ENCODE data around the gene SPRN.

Gene SPRN

DNA sequence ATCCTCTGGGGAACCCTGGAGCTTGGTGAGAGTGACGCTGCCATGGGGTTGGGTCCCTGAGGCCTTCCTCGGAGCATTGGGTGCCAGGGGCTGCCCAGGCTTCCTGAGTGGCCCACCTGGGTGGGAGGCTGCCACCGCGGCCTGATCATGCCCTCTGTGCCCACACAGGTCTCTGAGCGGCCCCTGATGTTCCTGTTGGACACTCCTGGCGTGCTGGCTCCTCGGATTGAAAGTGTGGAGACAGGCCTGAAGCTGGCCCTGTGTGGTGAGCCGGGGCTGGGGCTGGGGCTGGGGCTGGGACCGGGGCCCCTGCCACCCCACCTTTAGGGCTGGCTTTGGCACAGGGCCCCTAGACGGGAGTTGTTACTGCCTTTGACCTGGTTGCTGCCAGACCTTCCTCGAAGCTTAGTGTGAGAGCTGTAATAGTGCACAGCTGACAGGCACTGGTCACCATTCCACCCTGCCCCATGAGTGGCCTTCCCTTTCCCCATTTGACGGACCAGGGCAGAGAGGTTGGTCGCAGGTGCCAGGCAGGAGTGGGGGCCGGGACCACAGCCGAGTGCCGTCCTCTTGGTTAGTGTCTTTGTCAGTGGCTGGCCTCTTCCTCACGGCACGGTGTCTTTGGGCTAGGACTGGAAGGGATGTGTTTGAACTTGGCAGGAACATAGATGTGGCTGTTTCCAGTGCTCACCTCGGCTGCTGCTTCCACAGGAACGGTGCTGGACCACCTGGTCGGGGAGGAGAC is 22.3 kb downstream of the SPRN start:
- ATAC-seq = no peak
- TF ChIP-seq ZNF565 (CRISPR knock-in tag; conservative IDR thresholded peaks at IDR 0.05; ENCODE audit: low read depth) (no peak), BACH2 (CRISPR knock-in tag; IDR thresholded peaks at IDR 0.05; ENCODE audit: borderline replicate concordance) (no peak), TOX (CRISPR knock-in tag; IDR thresholded peaks at IDR 0.05; ENCODE audit: borderline replicate concordance) (no peak), OSR1 (CRISPR knock-in tag; IDR thresholded peaks at IDR 0.05) (no peak), ZNF8 (CRISPR knock-in tag; IDR thresholded peaks at IDR 0.05) (no peak), ISL1 (CRISPR knock-in tag; IDR thresholded peaks at IDR 0.05) (no peak), TCF4 (CRISPR knock-in tag; IDR thresholded peaks at IDR 0.05; ENCODE audit: borderline replicate concordance) (no peak), RARB (CRISPR knock-in tag; IDR thresholded peaks at IDR 0.05) (no peak), ARNTL (CRISPR knock-in tag; IDR thresholded peaks at IDR 0.05; ENCODE audit: borderline replicate concordance, low read depth) (no peak), CSRNP3 (CRISPR knock-in tag; IDR thresholded peaks at IDR 0.05) (no peak), ZC3H10 (CRISPR knock-in tag; IDR thresholded peaks at IDR 0.05) (no peak), ZFP30 (CRISPR knock-in tag; IDR thresholded peaks at IDR 0.05) (no peak), SNAI2 (CRISPR knock-in tag; IDR thresholded peaks at IDR 0.05) (no peak), GLIS3 (CRISPR knock-in tag; IDR thresholded peaks at IDR 0.05) (no peak), ZNF70 (CRISPR knock-in tag; IDR thresholded peaks at IDR 0.05) (no peak), CREB5 (CRISPR knock-in tag; IDR thresholded peaks at IDR 0.05; ENCODE audit: low read depth) (no peak)
- TF ChIP-seq, protein P1, sequence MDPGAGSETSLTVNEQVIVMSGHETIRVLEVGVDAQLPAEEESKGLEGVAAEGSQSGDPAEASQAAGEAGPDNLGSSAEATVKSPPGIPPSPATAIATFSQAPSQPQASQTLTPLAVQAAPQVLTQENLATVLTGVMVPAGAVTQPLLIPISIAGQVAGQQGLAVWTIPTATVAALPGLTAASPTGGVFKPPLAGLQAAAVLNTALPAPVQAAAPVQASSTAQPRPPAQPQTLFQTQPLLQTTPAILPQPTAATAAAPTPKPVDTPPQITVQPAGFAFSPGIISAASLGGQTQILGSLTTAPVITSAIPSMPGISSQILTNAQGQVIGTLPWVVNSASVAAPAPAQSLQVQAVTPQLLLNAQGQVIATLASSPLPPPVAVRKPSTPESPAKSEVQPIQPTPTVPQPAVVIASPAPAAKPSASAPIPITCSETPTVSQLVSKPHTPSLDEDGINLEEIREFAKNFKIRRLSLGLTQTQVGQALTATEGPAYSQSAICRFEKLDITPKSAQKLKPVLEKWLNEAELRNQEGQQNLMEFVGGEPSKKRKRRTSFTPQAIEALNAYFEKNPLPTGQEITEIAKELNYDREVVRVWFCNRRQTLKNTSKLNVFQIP (CRISPR knock-in tag; IDR thresholded peaks at IDR 0.05; ENCODE audit: borderline replicate concordance, low read depth) = no peak
- TF ChIP-seq, protein P2, sequence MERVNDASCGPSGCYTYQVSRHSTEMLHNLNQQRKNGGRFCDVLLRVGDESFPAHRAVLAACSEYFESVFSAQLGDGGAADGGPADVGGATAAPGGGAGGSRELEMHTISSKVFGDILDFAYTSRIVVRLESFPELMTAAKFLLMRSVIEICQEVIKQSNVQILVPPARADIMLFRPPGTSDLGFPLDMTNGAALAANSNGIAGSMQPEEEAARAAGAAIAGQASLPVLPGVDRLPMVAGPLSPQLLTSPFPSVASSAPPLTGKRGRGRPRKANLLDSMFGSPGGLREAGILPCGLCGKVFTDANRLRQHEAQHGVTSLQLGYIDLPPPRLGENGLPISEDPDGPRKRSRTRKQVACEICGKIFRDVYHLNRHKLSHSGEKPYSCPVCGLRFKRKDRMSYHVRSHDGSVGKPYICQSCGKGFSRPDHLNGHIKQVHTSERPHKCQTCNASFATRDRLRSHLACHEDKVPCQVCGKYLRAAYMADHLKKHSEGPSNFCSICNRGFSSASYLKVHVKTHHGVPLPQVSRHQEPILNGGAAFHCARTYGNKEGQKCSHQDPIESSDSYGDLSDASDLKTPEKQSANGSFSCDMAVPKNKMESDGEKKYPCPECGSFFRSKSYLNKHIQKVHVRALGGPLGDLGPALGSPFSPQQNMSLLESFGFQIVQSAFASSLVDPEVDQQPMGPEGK (CRISPR knock-in tag; IDR thresholded peaks at IDR 0.05; ENCODE audit: borderline replicate concordance) = no peak

DNA sequence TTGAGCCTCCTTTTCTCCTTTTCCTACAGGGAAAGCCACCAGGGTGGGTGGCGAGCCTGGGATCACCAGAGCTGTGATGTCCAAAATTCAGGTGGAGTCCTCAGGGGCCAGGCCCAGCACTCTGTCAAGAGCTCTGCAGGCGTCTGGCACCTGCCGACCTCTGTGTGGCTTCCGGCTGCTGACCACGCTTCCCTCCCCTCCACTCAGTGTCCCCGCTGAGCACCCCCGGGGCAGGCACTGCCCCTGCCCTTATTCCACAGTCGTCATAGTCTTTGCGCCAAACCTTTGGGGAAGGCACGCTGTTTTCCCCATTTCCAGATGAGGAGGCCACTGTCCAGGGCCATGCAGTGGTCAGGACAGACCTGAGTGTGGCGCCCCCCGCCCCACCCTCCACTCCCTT is 22.9 kb downstream of the SPRN start:
- TF ChIP-seq ARNTL (CRISPR knock-in tag; IDR thresholded peaks at IDR 0.05; ENCODE audit: borderline replicate concordance, low read depth) (no peak), ZNF565 (CRISPR knock-in tag; conservative IDR thresholded peaks at IDR 0.05; ENCODE audit: low read depth) (no peak), TOX (CRISPR knock-in tag; IDR thresholded peaks at IDR 0.05; ENCODE audit: borderline replicate concordance) (no peak), ZFP30 (CRISPR knock-in tag; IDR thresholded peaks at IDR 0.05) (no peak), OSR1 (CRISPR knock-in tag; IDR thresholded peaks at IDR 0.05) (no peak), RARB (CRISPR knock-in tag; IDR thresholded peaks at IDR 0.05) (no peak), CREB5 (CRISPR knock-in tag; IDR thresholded peaks at IDR 0.05; ENCODE audit: low read depth) (no peak), TCF4 (CRISPR knock-in tag; IDR thresholded peaks at IDR 0.05; ENCODE audit: borderline replicate concordance) (no peak), ESRRG (CRISPR knock-in tag; IDR thresholded peaks at IDR 0.05) (no peak), ZNF8 (CRISPR knock-in tag; IDR thresholded peaks at IDR 0.05) (no peak)
- ATAC-seq = no peak

DNA sequence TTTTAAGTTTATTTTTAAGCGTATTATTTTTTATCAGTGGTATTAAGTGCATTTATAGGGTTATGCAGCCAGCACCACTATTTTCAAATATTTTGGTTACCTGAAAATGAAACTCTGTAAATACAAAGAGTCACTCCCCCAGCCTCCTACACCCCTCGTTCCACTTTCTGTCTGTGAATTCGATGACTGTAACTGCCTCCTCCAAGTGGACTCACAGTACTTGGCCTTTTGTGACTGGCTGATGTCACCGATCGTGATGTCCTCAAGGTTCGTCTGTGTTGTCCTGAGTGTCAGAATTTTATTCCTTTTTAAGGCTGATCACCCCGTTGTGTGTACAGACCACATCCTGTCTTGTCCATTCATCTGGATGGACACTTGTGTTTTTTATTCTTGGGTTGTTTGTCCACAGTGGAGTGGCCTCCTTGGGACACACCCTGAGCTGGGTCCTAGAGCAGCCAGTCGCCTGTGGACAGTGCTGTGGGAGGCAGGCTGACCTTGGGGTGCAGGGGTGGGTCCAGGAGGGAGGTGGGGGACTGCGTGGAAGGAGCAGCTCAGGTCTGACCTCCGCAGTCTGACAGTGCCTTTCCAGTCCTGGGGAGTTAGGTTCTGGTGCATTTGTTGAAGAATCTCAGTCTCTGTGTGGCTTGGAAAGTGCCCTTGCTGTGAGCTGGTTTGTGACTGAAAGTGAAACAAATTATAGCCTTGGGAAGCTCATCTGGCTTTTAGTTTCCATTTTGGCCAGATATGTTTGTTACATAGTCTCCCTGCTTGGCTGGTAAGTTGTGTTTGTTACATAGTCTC is 23.6 kb downstream of the SPRN start:
- TF ChIP-seq PPARA (CRISPR knock-in tag; IDR thresholded peaks at IDR 0.05; ENCODE audit: borderline replicate concordance) = no peak
- TF ChIP-seq CREB5 (CRISPR knock-in tag; IDR thresholded peaks at IDR 0.05; ENCODE audit: low read depth) = no peak
- no peak for TF ChIP-seq RARB (CRISPR knock-in tag; IDR thresholded peaks at IDR 0.05)
- no peak for TF ChIP-seq CSDC2 (CRISPR knock-in tag; IDR thresholded peaks at IDR 0.05)
- TF ChIP-seq ZNF565 (CRISPR knock-in tag; conservative IDR thresholded peaks at IDR 0.05; ENCODE audit: low read depth) = no peak
- no peak for TF ChIP-seq ESRRG (CRISPR knock-in tag; IDR thresholded peaks at IDR 0.05)
- no peak for TF ChIP-seq ZNF8 (CRISPR knock-in tag; IDR thresholded peaks at IDR 0.05)
- no peak for TF ChIP-seq BACH2 (CRISPR knock-in tag; IDR thresholded peaks at IDR 0.05; ENCODE audit: borderline replicate concordance)
- no peak for TF ChIP-seq GLIS3 (CRISPR knock-in tag; IDR thresholded peaks at IDR 0.05)
- TF ChIP-seq ZC3H10 (CRISPR knock-in tag; IDR thresholded peaks at IDR 0.05) = no peak
- no peak for ATAC-seq

All from SK-N-SH treated with all-trans-retinoic acid at 6 μM for 48 hours (cell line).